Small intestine (tissue), 7 donors: Measurements from ENCODE around the gene PRR33. TPM values are rescaled to one million over a fixed set of nuclear protein-coding genes. Genes with fewer than 3 reads are reported as not detected.

ENCODE experiments used
- DNase-seq, 2 donors: peaks; one replicate each; pipeline versions ENCODE4 v3.0.0 to v3.0.0-alpha.2; 2013
- FAIRE-seq: peaks from 2 replicates; lab custom pipeline; 2012; peaks lifted over from hg19 to GRCh38; lab: Jason Lieb, UNC
- H3K27ac ChIP-seq, 3 donors: one replicate each; pipeline ENCODE4 v1.5.1; 2013; ENCODE audit warnings: low read length in 2 of 3, mild to moderate bottlenecking in 2 of 3, control low read depth in 1 of 3, inconsistent platforms in 1 of 3, low read depth in 1 of 3, moderate library complexity in 1 of 3
- H3K27me3 ChIP-seq, 3 donors: one replicate each; pipeline ENCODE4 v1.6.1; 2013; ENCODE audit warnings: low read length in 3 of 3, inconsistent platforms in 1 of 3; ENCODE audit not compliant: control insufficient read depth in 3 of 3, insufficient read depth in 3 of 3
- H3K36me3 ChIP-seq, 3 donors: one replicate each; pipeline ENCODE4 v1.6.1; 2013; ENCODE audit warnings: low read length in 3 of 3, inconsistent platforms in 1 of 3, low read depth in 1 of 3, mild to moderate bottlenecking in 1 of 3, moderate library complexity in 1 of 3; ENCODE audit not compliant: control insufficient read depth in 3 of 3, insufficient read depth in 2 of 3
- H3K4me1 ChIP-seq, 3 donors: one replicate each; pipeline ENCODE4 v1.6.1; 2013; ENCODE audit warnings: low read length in 2 of 3, inconsistent platforms in 1 of 3, low read depth in 1 of 3, mild to moderate bottlenecking in 1 of 3, moderate library complexity in 1 of 3; ENCODE audit not compliant: control insufficient read depth in 3 of 3, insufficient read depth in 2 of 3
- H3K4me3 ChIP-seq, 3 donors: one replicate each; pipeline ENCODE4 v1.5.1; 2013; ENCODE audit warnings: low read length in 3 of 3, control low read depth in 1 of 3, inconsistent platforms in 1 of 3, low read depth in 1 of 3, mild to moderate bottlenecking in 1 of 3, moderate library complexity in 1 of 3
- H3K9me3 ChIP-seq, 2 donors: one replicate each; pipeline ENCODE4 v1.6.1; 2013; ENCODE audit warnings: low read depth in 1 of 2, low read length in 1 of 2; ENCODE audit not compliant: control insufficient read depth in 2 of 2, insufficient read depth in 1 of 2
- WGBS, 3 donors: extraction: QIAGEN DNeasy Blood & Tissue Kit; methylation state at CpG; one replicate each; pipeline ENCODE4 v1.1.7; 2013; 5-methylcytosine and 5-hydroxymethylcytosine counted together
- polyA plus RNA-seq, 4 donors: library from polyadenylated mRNA; stranded (reverse) in 3 of 4; unstranded in 1 of 4; fragments of 200-250 nt in 3 of 4; fragments of 120-200 nt in 1 of 4; gene quantifications; one replicate each; pipeline versions ENCODE4 v1.2.1 to v1.2.3, GENCODE V29; 2013
- donor health status: healthy with polysubstance abuse.
- donor health status: control.
- donor health status: control.
- donor health status: Bipolar disorder and iron deficiency.
- donor health status: healthy.

Gene PRR33
- polyA plus RNA-seq, 4 donors = 0.01 to 0.49 TPM; not detected in 2

GRCh38 chr11:1935156-1936071 lies 43.7 kb upstream of the PRR33 start:
- FAIRE-seq (no peak), DNase-seq (no peak)
- WGBS, 3 donors = 81 to 87% (median 83%) methylated on average over 25 to 33 of the region's 33 CpGs
- no peak overlapping the region for H3K4me3 ChIP-seq
- H3K9me3 ChIP-seq = no peaks in the 10 kb centered on the region
- H3K27ac ChIP-seq = no peak overlapping the region
- H3K36me3 ChIP-seq = no peaks in the 10 kb centered on the region
- H3K4me1 ChIP-seq = peaks cover 0 to 5% (median 0%) of the 10 kb centered on the region in 3 donors
- peaks cover 0 to 7% (median 0%) of the 10 kb centered on the region in 3 donors for H3K27me3 ChIP-seq

GRCh38 chr11:1934335-1935155 lies 42.9 kb upstream of the PRR33 start:
- DNase-seq = no peak
- no peak overlapping the region for H3K4me3 ChIP-seq
- no peaks in the 10 kb centered on the region for H3K36me3 ChIP-seq

GRCh38 chr11:1933416-1934334 lies 42.0 kb upstream of the PRR33 start:
- Histone ChIP-seq H3K27me3 (peaks cover 0 to 7% (median 0%) of the 10 kb centered on the region in 3 donors), H3K4me3 (no peak overlapping the region), H3K4me1 (peaks cover 0 to 5% (median 0%) of the 10 kb centered on the region in 3 donors), H3K36me3 (no peaks in the 10 kb centered on the region), H3K9me3 (no peaks in the 10 kb centered on the region), H3K27ac (no peak overlapping the region)
- FAIRE-seq (no peak), DNase-seq (no peak)
- WGBS, 3 donors = 78 to 86% (median 80%) methylated on average over 18 of the region's 18 CpGs

More at GRCh38 chr11:1934335-1935155, 42.9 kb upstream of the PRR33 start:
- FAIRE-seq = no peak
- H3K9me3 ChIP-seq = no peaks in the 10 kb centered on the region
- peaks cover 0 to 7% (median 0%) of the 10 kb centered on the region in 3 donors for H3K27me3 ChIP-seq
- 64 to 80% (median 69%) methylated on average over 23 to 24 of the region's 24 CpGs for WGBS, 3 donors
- peaks cover 0 to 5% (median 0%) of the 10 kb centered on the region in 3 donors for H3K4me1 ChIP-seq
- no peak overlapping the region for H3K27ac ChIP-seq

GRCh38 chr11:1932681-1933080 lies 41.0 kb upstream of the PRR33 start:
- WGBS, 3 donors = 93 to 97% (median 96%) methylated on average over 4 of the region's 4 CpGs
- no peak for FAIRE-seq
- H3K4me3 ChIP-seq = no peak overlapping the region

GRCh38 chr11:1932105-1932480 lies 40.4 kb upstream of the PRR33 start:
- Histone ChIP-seq H3K36me3 (no peaks in the 10 kb centered on the region), H3K4me3 (no peak overlapping the region), H3K27me3 (peaks cover 0 to 7% (median 0%) of the 10 kb centered on the region in 3 donors), H3K27ac (peak overlapping the region in 1 of 3 donors; percentile 51), H3K4me1 (peaks cover 0 to 11% (median 0%) of the 10 kb centered on the region in 3 donors), H3K9me3 (no peaks in the 10 kb centered on the region)
- DNase-seq = no peak
- WGBS, 3 donors = 76 to 79% (median 78%) methylated on average over 11 of the region's 11 CpGs
- FAIRE-seq = no peak

More at GRCh38 chr11:1932681-1933080, 41.0 kb upstream of the PRR33 start:
- Histone ChIP-seq H3K27ac (no peak overlapping the region), H3K9me3 (no peaks in the 10 kb centered on the region), H3K4me1 (peaks cover 0 to 5% (median 0%) of the 10 kb centered on the region in 3 donors), H3K36me3 (no peaks in the 10 kb centered on the region), H3K27me3 (peaks cover 0 to 7% (median 0%) of the 10 kb centered on the region in 3 donors)
- no peak for DNase-seq

- DNase-seq (no peak), FAIRE-seq (no peak)
- H3K4me1 ChIP-seq = peaks cover 0 to 16% (median 0%) of the 10 kb centered on the region in 3 donors
- 50 to 60% (median 55%) methylated on average over 18 of the region's 18 CpGs for WGBS, 3 donors
- H3K27ac ChIP-seq = peak overlapping the region in 1 of 3 donors; percentile 51
- peaks cover 0 to 7% (median 0%) of the 10 kb centered on the region in 3 donors for H3K27me3 ChIP-seq
- H3K9me3 ChIP-seq = no peaks in the 10 kb centered on the region
- no peaks in the 10 kb centered on the region for H3K36me3 ChIP-seq
- H3K4me3 ChIP-seq = no peak overlapping the region
Measured at GRCh38 chr11:1931341-1932104, 39.8 kb upstream of the PRR33 start.

GRCh38 chr11:1930462-1930830 lies 38.8 kb upstream of the PRR33 start:
- Histone ChIP-seq H3K36me3 (no peaks in the 10 kb centered on the region), H3K9me3 (no peaks in the 10 kb centered on the region), H3K4me3 (no peak overlapping the region), H3K27me3 (peaks cover 0 to 7% (median 0%) of the 10 kb centered on the region in 3 donors), H3K4me1 (peaks cover 0 to 16% (median 0%) of the 10 kb centered on the region in 3 donors), H3K27ac (no peak overlapping the region)
- 61 to 80% (median 68%) methylated on average over 9 of the region's 9 CpGs for WGBS, 3 donors
- DNase-seq (no peak), FAIRE-seq (no peak)
